Measurements from ENCODE around the gene FAM32A.

Gene FAM32A

GRCh38 chr19:16226878-16227836 lies 41.9 kb downstream of the FAM32A start:
- DNase-seq, result no peak

GRCh38 chr19:16227837-16228636 lies 42.8 kb downstream of the FAM32A start:
- DNase-seq, result no peak

GRCh38 chr19:16228637-16229321 lies 43.6 kb downstream of the FAM32A start:
- no peak for DNase-seq

GRCh38 chr19:16229322-16229641 lies 44.1 kb downstream of the FAM32A start:
- no peak for DNase-seq

GRCh38 chr19:16232127-16232526 lies 46.9 kb downstream of the FAM32A start:
- no peak for DNase-seq

- no peak for DNase-seq
Observed at GRCh38 chr19:16232568-16232967, 47.4 kb downstream of the FAM32A start.

- DNase-seq, result no peak
Observed at GRCh38 chr19:16233081-16233776, 48.0 kb downstream of the FAM32A start.

- DNase-seq, result no peak
Observed at GRCh38 chr19:16233836-16234551, 48.8 kb downstream of the FAM32A start.

- no peak for DNase-seq
Observed at GRCh38 chr19:16234552-16235445, 49.6 kb downstream of the FAM32A start.

GRCh38 chr19:16235811-16236652 lies 50.8 kb downstream of the FAM32A start:
- no peak for DNase-seq
